Left hindlimb (tissue), 1 donor: ENCODE data around the gene RANBP3.
"Not testable (repeated sequence)": the region's sequence is repeated elsewhere in the genome, so short reads cannot be mapped to it uniquely, and the experiment has no call there.

Source experiments
- DNase-seq: peaks from one replicate; pipeline ENCODE4 v3.0.0-alpha.2; 2018

RANBP3 gene

GRCh38 chr19:5896365-5897076 is 81.4 kb downstream of the RANBP3 start:
- DNase-seq, result peak; percentile 40

- DNase-seq, result peak; percentile 20
Observed at GRCh38 chr19:5895890-5896289, 82.0 kb downstream of the RANBP3 start.

- peak; percentile 28 for DNase-seq
Observed at GRCh38 chr19:5895409-5895808, 82.5 kb downstream of the RANBP3 start.

GRCh38 chr19:5894704-5895349 is 83.1 kb downstream of the RANBP3 start:
- peak; percentile 32 for DNase-seq

GRCh38 chr19:5893907-5894703 is 83.8 kb downstream of the RANBP3 start:
- DNase-seq, result peak; percentile 52

- no peak for DNase-seq
Observed at GRCh38 chr19:5893296-5893903, 84.5 kb downstream of the RANBP3 start.

GRCh38 chr19:5892772-5893275 is 85.1 kb downstream of the RANBP3 start:
- peak; percentile 39 for DNase-seq

- peak; percentile 68 for DNase-seq
Observed at GRCh38 chr19:5891938-5892771, 85.8 kb downstream of the RANBP3 start.

- DNase-seq, result peak; percentile 39
Observed at GRCh38 chr19:5891572-5891937, 86.4 kb downstream of the RANBP3 start.

- no peak for DNase-seq
Observed at GRCh38 chr19:5890099-5890498, 87.8 kb downstream of the RANBP3 start.

- peak; percentile 25 for DNase-seq
Observed at GRCh38 chr19:5889288-5889971, 88.5 kb downstream of the RANBP3 start.

GRCh38 chr19:5884065-5884811 is 93.7 kb downstream of the RANBP3 start:
- DNase-seq, result not testable (repeated sequence)

- DNase-seq, result not testable (repeated sequence)
Observed at GRCh38 chr19:5883157-5883873, 94.6 kb downstream of the RANBP3 start.

GRCh38 chr19:5882421-5882968 is 95.4 kb downstream of the RANBP3 start:
- DNase-seq, result no peak

GRCh38 chr19:5881543-5882299 is 96.2 kb downstream of the RANBP3 start:
- no peak for DNase-seq

- DNase-seq, result peak; percentile 82
Observed at GRCh38 chr19:5880604-5881078, 97.3 kb downstream of the RANBP3 start.

GRCh38 chr19:5880196-5880595 is 97.7 kb downstream of the RANBP3 start:
- DNase-seq, result no peak

GRCh38 chr19:5877882-5878281 is 100.1 kb downstream of the RANBP3 start:
- no peak for DNase-seq

GRCh38 chr19:5877427-5877826 is 100.5 kb downstream of the RANBP3 start:
- DNase-seq, result no peak
